Stimulated activated effector memory CD8-positive, alpha-beta T cell treated with anti-CD3 and anti-CD28 coated beads, Interleukin-12 subunit alpha, Interleukin-12 subunit beta, amount 100 ng/mL, for 72 hours (primary cell): ENCODE data around the gene CLIC6.
"Not testable (repeated sequence)": the region's sequence is repeated elsewhere in the genome, so short reads cannot be mapped to it uniquely, and the experiment has no call there.

Source experiments
- ATAC-seq: fragments of 150-1000 bp; cut with Tn5 transposase; 2 replicates; pipeline ENCODE4 v1.10.0; 2021
- DNase-seq, 2 donors: peaks; one replicate each; pipeline ENCODE4 v3.0.0; 2021 to 2022; ENCODE audit warnings: low spot score in 2 of 2
- H3K27ac Mint-ChIP-seq: one replicate; pipeline ENCODE4 v1.8.0; 2022; ENCODE audit warnings: mild to moderate bottlenecking, mixed read lengths
- H3K36me3 Mint-ChIP-seq: one replicate; pipeline ENCODE4 v1.8.0; 2022; ENCODE audit warnings: mild to moderate bottlenecking, mixed read lengths
- H3K4me1 Mint-ChIP-seq: one replicate; pipeline ENCODE4 v1.8.0; 2022; ENCODE audit warnings: mixed read lengths
- H3K4me3 Mint-ChIP-seq: one replicate; pipeline ENCODE4 v1.8.0; 2022; ENCODE audit warnings: mild to moderate bottlenecking, mixed read lengths
- H3K9me3 Mint-ChIP-seq: one replicate; pipeline ENCODE4 v1.8.0; 2022; ENCODE audit warnings: mixed read lengths

CLIC6 gene

DNA sequence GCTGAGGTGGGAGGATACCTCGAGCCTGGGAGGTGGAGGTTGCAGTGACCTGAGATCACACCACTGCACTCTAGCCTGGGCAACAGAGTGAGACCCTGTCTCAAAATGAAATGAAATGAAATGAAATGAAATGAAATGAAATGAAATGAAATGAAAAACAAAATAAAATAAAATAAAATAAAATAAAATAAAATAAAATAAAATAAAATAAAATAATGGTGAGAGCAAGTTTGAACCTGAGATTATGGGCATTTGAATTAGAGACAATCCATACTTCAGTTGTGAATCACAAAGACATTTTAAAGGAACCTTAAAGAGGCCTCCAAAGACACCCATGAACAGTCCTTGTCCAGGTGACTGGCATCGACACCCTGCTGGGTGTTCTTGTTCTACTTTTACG is 49.7 kb downstream of the CLIC6 start:
- H3K36me3 Mint-ChIP-seq, DNase-seq, H3K27ac Mint-ChIP-seq, H3K4me3 Mint-ChIP-seq, H3K9me3 Mint-ChIP-seq, ATAC-seq: not testable (repeated sequence)
- peaks cover 21% of the 10 kb centered on the region for H3K4me1 Mint-ChIP-seq

DNA sequence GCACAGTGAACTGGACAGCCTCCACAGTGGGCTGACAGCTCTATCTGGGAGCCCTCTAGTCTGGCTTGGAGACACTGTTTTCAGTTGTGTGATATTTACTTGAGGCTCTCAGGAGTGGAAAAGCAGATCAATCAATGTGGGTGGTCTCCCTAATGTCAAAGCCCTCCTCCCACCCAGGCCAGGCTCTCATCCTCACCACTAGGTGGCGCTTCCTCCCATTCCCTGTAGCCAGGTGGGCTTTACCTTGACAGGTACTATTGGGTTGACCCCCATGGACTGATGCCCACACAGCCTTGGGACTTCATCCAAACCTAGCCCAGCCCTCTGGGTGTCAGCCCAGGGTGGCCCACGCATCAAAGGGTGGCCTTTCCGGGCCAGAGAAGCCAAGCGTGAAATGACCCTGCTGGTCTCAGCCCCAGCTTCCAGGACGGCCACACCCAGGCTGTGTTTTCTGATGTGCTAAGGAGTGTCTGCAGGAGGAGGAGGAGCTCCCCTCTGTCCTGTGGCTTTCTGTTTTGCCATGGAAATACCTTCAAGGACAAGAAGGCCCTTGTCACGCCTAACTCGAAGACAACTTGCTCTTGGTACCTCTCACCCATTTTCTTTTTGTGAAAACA is 54.0 kb downstream of the CLIC6 start:
- DNase-seq (peak; percentile 37 to 59), ATAC-seq (peak; percentile 42)
- no peak overlapping the region for H3K4me3 Mint-ChIP-seq
- no peaks in the 10 kb centered on the region for H3K36me3 Mint-ChIP-seq
- no peaks in the 10 kb centered on the region for H3K9me3 Mint-ChIP-seq
- H3K4me1 Mint-ChIP-seq = peaks cover 12% of the 10 kb centered on the region
- no peak overlapping the region for H3K27ac Mint-ChIP-seq

DNA sequence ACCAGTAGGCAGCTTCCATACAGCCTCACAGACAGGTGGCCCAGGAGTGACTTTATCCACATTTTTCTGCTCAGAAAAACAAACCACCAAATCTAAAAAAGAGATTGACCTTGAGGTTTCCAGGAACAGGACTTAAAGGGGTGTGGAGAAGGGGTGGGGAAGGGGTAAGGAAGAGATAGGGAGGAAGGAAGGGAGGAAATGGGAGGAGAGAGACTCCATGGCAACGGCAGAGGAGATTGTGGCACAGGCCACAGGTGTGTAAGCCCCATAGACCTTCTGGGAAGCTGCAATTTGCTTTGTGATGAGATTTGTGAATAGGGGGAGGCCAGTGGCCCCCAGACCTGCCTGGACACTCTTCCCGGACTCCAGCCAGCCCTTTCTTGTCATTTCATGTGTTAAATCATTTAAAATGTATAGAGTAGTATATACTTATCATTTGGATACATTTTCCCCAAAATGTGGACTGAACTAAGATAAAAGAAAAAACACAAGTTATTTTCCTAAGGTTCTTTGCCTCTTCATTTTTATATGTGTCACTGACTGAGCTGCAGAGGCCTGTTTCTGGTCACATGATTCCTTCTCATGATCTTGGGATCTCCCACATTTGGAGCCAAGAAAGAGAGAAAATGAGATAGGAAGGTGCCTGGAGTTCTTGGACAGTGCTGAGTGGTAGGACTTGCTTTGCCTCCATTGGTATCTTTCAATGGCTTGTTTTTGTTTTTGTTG is 55.5 kb downstream of the CLIC6 start:
- Mint-ChIP-seq H3K27ac (no peak overlapping the region), H3K4me1 (peaks cover 10% of the 10 kb centered on the region), H3K9me3 (no peaks in the 10 kb centered on the region), H3K4me3 (no peak overlapping the region), H3K36me3 (no peaks in the 10 kb centered on the region)
- ATAC-seq (no peak), DNase-seq (no peak)

DNA sequence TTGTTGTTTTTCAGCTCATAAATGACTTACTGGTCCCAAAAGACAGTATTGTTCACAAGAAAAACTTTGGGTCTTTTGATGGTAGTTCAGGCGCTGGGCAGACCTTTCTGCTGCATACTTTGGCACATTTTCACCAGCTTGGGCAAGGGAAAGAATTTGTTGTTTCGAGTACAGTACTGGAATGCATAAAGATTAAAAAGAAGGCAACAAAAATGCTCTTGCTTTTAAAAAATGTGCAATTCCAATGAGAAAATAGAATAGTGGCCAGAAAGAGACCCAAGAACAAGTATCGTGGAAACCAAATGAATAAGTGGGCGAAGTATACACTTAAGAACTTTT is 56.0 kb downstream of the CLIC6 start:
- Mint-ChIP-seq H3K4me1 (peaks cover 10% of the 10 kb centered on the region), H3K4me3 (no peak overlapping the region), H3K27ac (no peak overlapping the region), H3K36me3 (no peaks in the 10 kb centered on the region), H3K9me3 (no peaks in the 10 kb centered on the region)
- DNase-seq (no peak), ATAC-seq (no peak)

DNA sequence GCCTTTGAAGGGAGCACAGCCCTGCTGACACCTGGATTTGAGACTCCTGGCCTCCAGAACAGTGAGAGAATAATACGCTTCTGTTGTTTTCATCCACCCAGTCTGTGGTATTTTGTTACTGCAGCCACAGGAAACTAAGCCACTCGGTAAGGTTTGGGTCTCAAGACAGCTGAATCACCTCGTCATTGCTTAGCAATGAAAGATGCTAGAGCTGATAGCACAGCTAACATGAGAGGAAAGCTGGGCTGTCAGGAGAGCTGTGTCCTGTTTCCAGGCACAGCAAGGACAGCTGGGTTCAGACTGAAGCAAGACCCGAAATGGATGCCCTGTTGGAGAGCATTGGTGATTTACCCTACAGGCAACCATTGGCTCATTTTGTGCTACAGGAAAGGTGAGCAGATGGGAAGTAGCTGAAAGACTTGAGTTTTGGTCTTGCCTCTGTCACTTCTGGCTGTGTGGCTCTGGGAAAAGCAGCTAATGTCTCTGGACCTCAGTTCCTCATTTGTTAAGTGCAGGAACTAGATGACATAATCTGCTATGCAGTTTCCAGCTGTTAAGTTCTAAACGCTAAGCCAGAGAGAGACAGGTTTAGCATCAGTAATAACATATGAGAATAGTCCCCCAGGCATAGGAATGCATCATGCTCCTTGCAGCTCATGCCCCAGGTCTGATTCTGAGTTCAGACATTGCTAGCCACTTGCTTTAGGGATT is 58.0 kb downstream of the CLIC6 start:
- ATAC-seq (peak; percentile 59), DNase-seq (no peak)
- peaks cover 10% of the 10 kb centered on the region for H3K4me1 Mint-ChIP-seq
- no peaks in the 10 kb centered on the region for H3K9me3 Mint-ChIP-seq
- H3K4me3 Mint-ChIP-seq = no peak overlapping the region
- H3K27ac Mint-ChIP-seq = no peak overlapping the region
- no peaks in the 10 kb centered on the region for H3K36me3 Mint-ChIP-seq

DNA sequence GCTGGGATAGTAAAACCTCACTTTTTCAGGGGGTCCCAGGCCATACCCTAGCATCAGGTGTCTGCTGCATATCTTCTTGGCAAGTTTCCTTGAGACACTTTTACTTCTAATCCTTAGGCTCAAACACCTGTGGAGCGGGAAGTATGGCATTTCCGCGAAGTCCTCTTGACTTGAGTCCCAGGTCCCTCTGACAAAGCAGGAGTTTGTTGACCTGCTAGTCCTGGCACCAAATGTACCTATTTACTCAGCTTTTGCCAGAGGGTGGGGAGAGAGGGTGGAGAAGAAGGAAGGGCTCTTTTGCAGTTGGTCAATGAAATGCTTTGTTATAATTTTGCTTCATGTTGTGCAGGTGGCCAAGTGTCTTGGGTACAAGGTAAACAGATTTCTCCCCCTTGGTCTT is 59.7 kb downstream of the CLIC6 start:
- H3K27ac Mint-ChIP-seq = no peak overlapping the region
- ATAC-seq (no peak), DNase-seq (no peak)
- H3K4me1 Mint-ChIP-seq = peaks cover 10% of the 10 kb centered on the region
- H3K4me3 Mint-ChIP-seq = no peak overlapping the region
- H3K36me3 Mint-ChIP-seq = no peaks in the 10 kb centered on the region
- H3K9me3 Mint-ChIP-seq = no peaks in the 10 kb centered on the region

DNA sequence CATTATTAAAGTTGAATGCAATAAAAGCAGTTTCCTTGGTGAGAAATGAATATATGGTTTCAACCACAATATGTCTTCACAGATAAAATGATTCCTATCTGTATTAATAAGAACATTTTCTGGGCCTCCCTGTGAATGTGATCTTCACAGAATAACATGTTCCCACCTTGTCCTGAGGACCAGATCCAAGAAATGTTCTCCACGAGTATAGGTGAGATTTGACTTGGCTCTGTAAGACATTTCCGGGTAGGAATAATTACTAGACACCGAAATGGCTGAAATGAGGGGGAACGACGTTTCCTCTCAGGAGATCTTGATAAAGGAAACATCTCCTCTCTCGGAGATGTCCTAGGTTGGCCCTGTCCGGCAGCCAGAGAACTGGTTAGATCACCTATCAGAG is 61.4 kb downstream of the CLIC6 start:
- no peaks in the 10 kb centered on the region for H3K36me3 Mint-ChIP-seq
- H3K4me1 Mint-ChIP-seq = peaks cover 10% of the 10 kb centered on the region
- no peaks in the 10 kb centered on the region for H3K9me3 Mint-ChIP-seq
- no peak overlapping the region for H3K4me3 Mint-ChIP-seq
- ATAC-seq (no peak), DNase-seq (no peak)
- H3K27ac Mint-ChIP-seq = no peak overlapping the region

DNA sequence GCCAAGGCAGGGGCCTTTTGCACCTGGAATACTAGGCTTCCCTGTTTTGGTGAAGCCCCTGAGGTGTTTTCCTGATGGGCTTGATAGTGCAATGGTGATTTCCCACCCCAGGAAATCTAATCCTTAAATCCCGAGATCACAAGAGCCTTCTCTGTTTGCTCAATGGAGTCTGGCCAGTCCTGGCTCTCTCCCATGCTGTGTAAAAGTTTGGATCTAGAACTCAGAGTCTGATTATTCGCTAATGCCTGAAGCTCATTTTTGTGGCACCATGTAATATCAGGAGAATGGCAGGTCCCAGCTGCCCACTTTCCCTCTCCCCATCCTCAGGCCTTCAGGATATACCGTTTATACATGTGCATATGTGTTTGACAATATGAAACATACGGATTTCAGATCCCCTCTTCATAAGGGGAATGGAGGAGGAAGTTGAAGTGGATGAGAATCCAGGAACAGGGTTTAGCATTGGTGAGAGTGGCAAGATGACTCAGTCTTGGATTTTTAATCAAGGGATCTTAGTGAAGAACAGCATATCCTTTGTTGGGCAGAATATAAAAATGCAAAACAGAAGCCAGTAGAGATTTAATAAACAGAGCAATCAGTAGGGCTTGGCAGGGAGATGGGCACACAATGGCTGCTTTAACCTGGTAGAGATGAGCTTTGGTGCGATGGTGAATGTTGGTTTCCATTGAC is 62.1 kb downstream of the CLIC6 start:
- Mint-ChIP-seq H3K27ac (no peak overlapping the region), H3K36me3 (no peaks in the 10 kb centered on the region), H3K4me1 (peaks cover 10% of the 10 kb centered on the region), H3K4me3 (no peak overlapping the region), H3K9me3 (no peaks in the 10 kb centered on the region)
- DNase-seq (no peak), ATAC-seq (no peak)

DNA sequence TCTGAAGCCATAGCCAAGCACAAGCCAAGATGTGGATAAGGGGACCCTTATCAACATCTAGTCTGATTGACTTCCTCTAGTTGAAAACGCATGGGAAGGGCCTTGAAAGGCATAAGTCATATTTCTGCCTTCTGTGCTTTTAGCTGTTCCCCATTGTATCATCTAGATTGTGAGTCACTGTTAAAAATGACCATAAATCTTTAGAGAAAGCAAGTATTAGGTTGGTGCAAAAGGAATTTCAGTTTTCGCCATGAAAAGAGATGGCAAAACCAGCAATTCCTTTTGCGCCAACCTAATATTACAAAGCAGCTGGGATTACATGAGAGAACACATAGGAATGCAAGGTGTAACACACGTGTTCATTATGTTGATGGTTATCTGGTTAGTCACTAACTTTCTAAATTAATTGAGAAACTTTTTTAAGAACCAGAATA is 63.6 kb downstream of the CLIC6 start:
- no peaks in the 10 kb centered on the region for H3K4me1 Mint-ChIP-seq
- H3K36me3 Mint-ChIP-seq = no peaks in the 10 kb centered on the region
- DNase-seq = no peak
- H3K9me3 Mint-ChIP-seq = no peaks in the 10 kb centered on the region
- no peak for ATAC-seq
- no peak overlapping the region for H3K27ac Mint-ChIP-seq
- no peak overlapping the region for H3K4me3 Mint-ChIP-seq

DNA sequence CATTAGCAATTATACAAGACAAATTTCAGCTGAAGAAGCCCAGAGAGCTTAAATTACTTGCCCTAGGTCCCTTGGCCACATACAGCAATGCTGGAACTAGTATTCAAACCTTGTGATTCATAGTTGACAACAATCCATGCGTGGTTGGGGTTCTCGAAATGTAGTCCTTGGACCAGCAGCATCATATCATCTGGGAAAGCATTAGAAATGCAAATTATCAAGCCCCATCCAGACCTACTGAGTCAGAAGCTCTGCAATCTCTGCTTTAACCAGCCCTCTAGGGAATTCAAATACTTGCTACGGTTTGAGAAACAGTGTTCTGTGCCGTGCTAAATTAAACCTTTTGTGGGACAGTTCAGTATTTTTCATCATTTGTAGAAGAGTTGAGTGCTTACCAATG is 65.1 kb downstream of the CLIC6 start:
- no peak for DNase-seq
- Mint-ChIP-seq H3K9me3 (no peaks in the 10 kb centered on the region), H3K4me3 (no peak overlapping the region), H3K4me1 (no peaks in the 10 kb centered on the region), H3K36me3 (no peaks in the 10 kb centered on the region), H3K27ac (no peak overlapping the region)
- no peak for ATAC-seq

DNA sequence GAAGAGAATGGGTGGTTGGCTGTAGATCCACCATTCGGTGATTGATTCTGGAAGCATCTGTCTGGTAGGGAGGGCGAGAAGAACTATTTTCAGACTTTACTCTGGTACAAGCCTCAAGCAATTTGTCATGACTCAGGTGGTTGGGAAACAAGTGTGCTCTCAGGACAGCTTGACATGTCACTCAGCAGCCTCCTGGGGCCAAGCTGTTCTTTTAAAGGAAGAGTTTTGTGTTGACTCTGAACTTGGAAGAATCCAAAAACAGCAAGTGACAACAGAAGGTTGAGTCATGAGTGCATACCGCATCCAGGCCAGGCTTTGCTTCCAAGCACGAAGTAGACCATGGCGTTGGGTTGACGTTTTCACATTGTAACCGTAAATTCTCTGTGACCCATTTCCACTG is 65.9 kb downstream of the CLIC6 start:
- ATAC-seq = no peak
- H3K4me3 Mint-ChIP-seq = no peak overlapping the region

DNA sequence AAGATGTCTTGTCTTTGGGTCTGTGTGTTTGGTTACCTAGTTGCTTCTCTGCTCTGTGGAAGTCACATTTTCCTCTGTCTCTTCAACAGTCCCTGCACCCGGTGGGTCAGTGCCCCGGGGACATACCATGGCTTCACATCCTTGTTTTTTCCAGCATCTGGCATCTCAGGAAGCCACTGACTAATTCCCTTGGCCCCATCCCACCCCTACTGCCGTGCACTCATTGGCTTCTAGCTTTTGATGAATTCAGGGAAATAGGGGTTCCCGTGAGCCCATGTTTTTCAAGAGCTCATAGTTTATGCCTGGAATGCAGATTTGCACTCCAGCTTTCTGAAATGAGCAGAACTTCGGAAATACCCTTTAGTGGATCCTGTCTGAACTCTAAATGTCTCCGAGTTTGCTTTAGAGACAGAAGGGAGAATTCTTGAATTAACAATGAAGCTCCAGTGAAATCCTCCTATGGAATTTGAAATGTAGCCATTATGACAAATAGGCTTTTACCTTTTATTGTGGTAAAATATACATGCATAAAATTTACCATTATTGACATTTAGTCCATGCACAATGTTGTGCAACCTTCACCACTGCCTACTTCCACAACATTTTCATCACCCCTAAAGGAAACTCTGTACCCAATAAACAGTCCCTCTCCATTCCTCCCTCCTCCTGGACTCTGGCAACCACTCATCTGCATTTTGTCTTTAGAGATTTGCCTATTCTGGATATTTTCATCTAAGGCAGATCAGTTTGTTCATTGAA is 67.5 kb downstream of the CLIC6 start:
- no peaks in the 10 kb centered on the region for H3K36me3 Mint-ChIP-seq
- no peak overlapping the region for H3K27ac Mint-ChIP-seq
- H3K4me1 Mint-ChIP-seq = no peaks in the 10 kb centered on the region
- H3K4me3 Mint-ChIP-seq = no peak overlapping the region
- no peaks in the 10 kb centered on the region for H3K9me3 Mint-ChIP-seq
- DNase-seq (no peak), ATAC-seq (no peak)

More for the DNA sequence above, 65.9 kb downstream of the CLIC6 start:
- H3K9me3 Mint-ChIP-seq = no peaks in the 10 kb centered on the region
- DNase-seq = no peak
- H3K27ac Mint-ChIP-seq = no peak overlapping the region
- H3K36me3 Mint-ChIP-seq = no peaks in the 10 kb centered on the region
- no peaks in the 10 kb centered on the region for H3K4me1 Mint-ChIP-seq

DNA sequence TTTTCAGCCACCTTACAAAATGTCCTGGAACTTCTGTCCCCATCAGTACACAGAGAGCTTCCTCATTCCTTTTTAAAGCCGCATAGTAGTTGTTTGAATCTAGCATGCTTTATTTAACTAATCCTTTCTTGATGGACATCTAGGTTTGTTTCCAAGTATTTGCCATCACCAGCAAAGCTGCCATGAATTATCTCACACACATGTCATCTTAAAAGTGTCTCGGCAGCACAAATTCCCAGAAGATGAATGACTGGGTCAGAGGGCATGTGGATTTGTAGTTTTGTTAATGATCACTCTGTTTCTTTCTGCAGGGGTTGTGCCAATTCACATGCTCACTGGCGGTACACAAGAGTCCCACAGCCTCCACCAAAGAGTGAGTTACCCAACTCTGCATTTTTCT is 68.3 kb downstream of the CLIC6 start:
- Mint-ChIP-seq H3K4me1 (no peaks in the 10 kb centered on the region), H3K9me3 (no peaks in the 10 kb centered on the region), H3K4me3 (no peak overlapping the region), H3K36me3 (no peaks in the 10 kb centered on the region), H3K27ac (no peak overlapping the region)
- ATAC-seq (no peak), DNase-seq (no peak)

DNA sequence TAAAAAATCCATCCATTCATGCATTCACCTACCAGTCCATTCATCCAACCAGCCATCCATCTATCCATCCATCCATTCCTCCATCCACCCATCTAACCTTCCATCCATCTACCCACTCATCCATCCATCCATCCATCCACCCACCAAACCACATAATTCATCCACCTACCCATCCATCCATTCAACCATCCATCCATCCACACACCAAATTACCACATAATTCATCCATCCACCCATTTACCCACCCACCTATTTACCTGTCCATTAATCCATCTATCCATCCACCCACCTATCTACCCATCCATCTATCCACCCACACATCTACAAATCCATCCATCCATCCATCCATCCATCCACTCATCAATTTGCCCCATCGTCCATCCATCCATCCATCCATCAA is 71.4 kb downstream of the CLIC6 start:
- ATAC-seq (no peak), DNase-seq (no peak)
- no peak overlapping the region for H3K27ac Mint-ChIP-seq
- H3K36me3 Mint-ChIP-seq = no peaks in the 10 kb centered on the region
- no peaks in the 10 kb centered on the region for H3K4me1 Mint-ChIP-seq
- H3K4me3 Mint-ChIP-seq = no peak overlapping the region
- H3K9me3 Mint-ChIP-seq = no peaks in the 10 kb centered on the region

DNA sequence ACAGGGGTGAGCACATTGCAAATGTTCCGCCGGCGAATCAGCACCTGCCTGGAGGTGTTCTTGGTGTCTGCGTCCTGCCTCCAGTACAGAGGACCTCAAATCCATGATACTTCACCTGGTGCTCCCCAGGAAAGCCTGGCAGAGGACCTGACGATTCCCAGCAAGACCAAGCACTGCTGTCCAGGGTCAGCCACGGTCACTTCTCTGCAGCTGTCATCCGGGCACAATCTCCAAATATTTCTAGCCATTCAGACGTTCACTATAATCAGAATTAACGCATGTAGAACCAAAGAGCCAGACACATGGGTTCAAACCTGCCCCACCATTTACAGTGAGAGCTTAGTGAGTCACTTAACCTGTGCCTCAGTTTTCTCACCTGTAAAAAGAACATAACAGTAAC is 74.5 kb downstream of the CLIC6 start:
- ATAC-seq (no peak), DNase-seq (no peak)
- Mint-ChIP-seq H3K4me1 (peaks cover 7% of the 10 kb centered on the region), H3K9me3 (no peaks in the 10 kb centered on the region), H3K27ac (no peak overlapping the region), H3K36me3 (no peaks in the 10 kb centered on the region), H3K4me3 (no peak overlapping the region)
